HG03571 (cell line): Measurements from ENCODE around the gene RFESD.

Experiments
- ATAC-seq: cut with Tn5 transposase; IDR thresholded peaks from one replicate; pipeline ENCODE4 v1.9.1; 2021; ENCODE audit not compliant: unreplicated experiment

The RFESD gene

GRCh38 chr5:95660060-95660459 lies 13.5 kb downstream of the RFESD start:
- ATAC-seq: no peak

- no peak for ATAC-seq
Observed at GRCh38 chr5:95662946-95663345, 16.4 kb downstream of the RFESD start.

- ATAC-seq: no peak
Observed at GRCh38 chr5:95664204-95664786, 17.7 kb downstream of the RFESD start.

- ATAC-seq: no peak
Observed at GRCh38 chr5:95667061-95667618, 20.6 kb downstream of the RFESD start.

- ATAC-seq: no peak
Observed at GRCh38 chr5:95667678-95668077, 21.1 kb downstream of the RFESD start.

- no peak for ATAC-seq
Observed at GRCh38 chr5:95668216-95668615, 21.6 kb downstream of the RFESD start.

- no peak for ATAC-seq
Observed at GRCh38 chr5:95668728-95669127, 22.2 kb downstream of the RFESD start.

GRCh38 chr5:95669540-95669939 lies 23.0 kb downstream of the RFESD start:
- no peak for ATAC-seq

- ATAC-seq: no peak
Observed at GRCh38 chr5:95669985-95670384, 23.4 kb downstream of the RFESD start.

GRCh38 chr5:95670568-95670967 lies 24.0 kb downstream of the RFESD start:
- no peak for ATAC-seq

GRCh38 chr5:95671826-95672225 lies 25.2 kb downstream of the RFESD start:
- no peak for ATAC-seq

- no peak for ATAC-seq
Observed at GRCh38 chr5:95672641-95673040, 26.1 kb downstream of the RFESD start.

GRCh38 chr5:95673081-95673480 lies 26.5 kb downstream of the RFESD start:
- no peak for ATAC-seq

- no peak for ATAC-seq
Observed at GRCh38 chr5:95682891-95683290, 36.3 kb downstream of the RFESD start, which contains the start of gene SPATA9. TSS of gene SPATA9 (minus strand) at chr5:95682991. CDS start at chr5:95682854, 137 bp downstream.

- no peak for ATAC-seq
Observed at GRCh38 chr5:95684361-95684760, 37.8 kb downstream of the RFESD start.

GRCh38 chr5:95686651-95687050 lies 40.1 kb downstream of the RFESD start:
- ATAC-seq: no peak

GRCh38 chr5:95689680-95690079 lies 43.1 kb downstream of the RFESD start:
- no peak for ATAC-seq

GRCh38 chr5:95690333-95690732 lies 43.8 kb downstream of the RFESD start:
- no peak for ATAC-seq

GRCh38 chr5:95697781-95698681 lies 51.5 kb downstream of the RFESD start:
- no peak for ATAC-seq

- ATAC-seq: no peak
Observed at GRCh38 chr5:95699337-95699736, 52.8 kb downstream of the RFESD start.

- ATAC-seq: no peak
Observed at GRCh38 chr5:95701074-95701473, 54.5 kb downstream of the RFESD start.

- ATAC-seq: no peak
Observed at GRCh38 chr5:95704150-95704549, 57.6 kb downstream of the RFESD start.
